22Rv1 (cell line): ENCODE measurements around the gene GCKR.

ENCODE experiments used
- ZFX ChIP-seq: fragments of 450-650 bp; IDR thresholded peaks from 2 replicates; pipeline ENCODE4 v1.6.1; 2017; ENCODE audit warnings: antibody characterized with exemption, borderline replicate concordance
- TF ChIP-seq, protein P1 (sequence below): fragments of 450-650 bp; IDR thresholded peaks from 2 replicates; pipeline ENCODE4 v1.5.1; 2017; ENCODE audit warnings: mild to moderate bottlenecking

- TF ChIP-seq, protein P1, sequence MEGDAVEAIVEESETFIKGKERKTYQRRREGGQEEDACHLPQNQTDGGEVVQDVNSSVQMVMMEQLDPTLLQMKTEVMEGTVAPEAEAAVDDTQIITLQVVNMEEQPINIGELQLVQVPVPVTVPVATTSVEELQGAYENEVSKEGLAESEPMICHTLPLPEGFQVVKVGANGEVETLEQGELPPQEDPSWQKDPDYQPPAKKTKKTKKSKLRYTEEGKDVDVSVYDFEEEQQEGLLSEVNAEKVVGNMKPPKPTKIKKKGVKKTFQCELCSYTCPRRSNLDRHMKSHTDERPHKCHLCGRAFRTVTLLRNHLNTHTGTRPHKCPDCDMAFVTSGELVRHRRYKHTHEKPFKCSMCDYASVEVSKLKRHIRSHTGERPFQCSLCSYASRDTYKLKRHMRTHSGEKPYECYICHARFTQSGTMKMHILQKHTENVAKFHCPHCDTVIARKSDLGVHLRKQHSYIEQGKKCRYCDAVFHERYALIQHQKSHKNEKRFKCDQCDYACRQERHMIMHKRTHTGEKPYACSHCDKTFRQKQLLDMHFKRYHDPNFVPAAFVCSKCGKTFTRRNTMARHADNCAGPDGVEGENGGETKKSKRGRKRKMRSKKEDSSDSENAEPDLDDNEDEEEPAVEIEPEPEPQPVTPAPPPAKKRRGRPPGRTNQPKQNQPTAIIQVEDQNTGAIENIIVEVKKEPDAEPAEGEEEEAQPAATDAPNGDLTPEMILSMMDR: no peak
- TF ChIP-seq ZFX: no peak
Measured at GRCh38 chr2:27552941-27553340, 56.3 kb downstream of the GCKR start.
